Epithelial cell of esophagus (primary cell): ENCODE measurements around the gene ELF2.

Experiments used
- DNase-seq: peaks from one replicate; pipeline ENCODE4 v3.0.0; 2010; ENCODE audit warnings: low read depth
- H3K4me3 ChIP-seq: 2 replicates; pipeline ENCODE4 v1.5.1; 2011; ENCODE audit warnings: mild to moderate bottlenecking, low read length, control low read depth
- TF ChIP-seq, protein P1 (sequence below): IDR thresholded peaks from 2 replicates; pipeline ENCODE4 v1.5.1; 2011; ENCODE audit warnings: low read depth, mild to moderate bottlenecking, low read length, control low read depth, inconsistent platforms; ENCODE audit not compliant: insufficient read depth; ENCODE audit errors: missing control alignments

ELF2 gene

DNA sequence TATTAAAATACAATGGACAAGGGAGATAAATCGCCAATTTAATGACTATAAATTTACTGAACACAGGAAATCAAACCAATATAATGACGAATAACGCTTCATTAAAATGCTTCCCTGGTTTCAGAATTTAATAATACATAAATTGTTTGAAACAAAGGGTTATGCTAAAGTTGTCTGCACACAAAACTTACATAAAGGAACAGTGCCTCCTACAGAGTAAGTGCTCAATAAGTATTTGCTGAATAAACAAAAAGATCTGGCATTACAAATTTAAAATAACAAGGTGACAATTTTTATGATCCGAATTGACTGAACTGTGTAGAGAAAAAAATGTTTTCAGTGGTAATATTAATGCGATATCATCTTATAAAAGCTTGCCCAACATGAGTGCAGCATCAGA lies 91.9 kb downstream of the ELF2 start:
- H3K4me3 ChIP-seq = peak overlapping the region; percentile 87
- DNase-seq = peak; percentile 34
- TF ChIP-seq, protein P1, sequence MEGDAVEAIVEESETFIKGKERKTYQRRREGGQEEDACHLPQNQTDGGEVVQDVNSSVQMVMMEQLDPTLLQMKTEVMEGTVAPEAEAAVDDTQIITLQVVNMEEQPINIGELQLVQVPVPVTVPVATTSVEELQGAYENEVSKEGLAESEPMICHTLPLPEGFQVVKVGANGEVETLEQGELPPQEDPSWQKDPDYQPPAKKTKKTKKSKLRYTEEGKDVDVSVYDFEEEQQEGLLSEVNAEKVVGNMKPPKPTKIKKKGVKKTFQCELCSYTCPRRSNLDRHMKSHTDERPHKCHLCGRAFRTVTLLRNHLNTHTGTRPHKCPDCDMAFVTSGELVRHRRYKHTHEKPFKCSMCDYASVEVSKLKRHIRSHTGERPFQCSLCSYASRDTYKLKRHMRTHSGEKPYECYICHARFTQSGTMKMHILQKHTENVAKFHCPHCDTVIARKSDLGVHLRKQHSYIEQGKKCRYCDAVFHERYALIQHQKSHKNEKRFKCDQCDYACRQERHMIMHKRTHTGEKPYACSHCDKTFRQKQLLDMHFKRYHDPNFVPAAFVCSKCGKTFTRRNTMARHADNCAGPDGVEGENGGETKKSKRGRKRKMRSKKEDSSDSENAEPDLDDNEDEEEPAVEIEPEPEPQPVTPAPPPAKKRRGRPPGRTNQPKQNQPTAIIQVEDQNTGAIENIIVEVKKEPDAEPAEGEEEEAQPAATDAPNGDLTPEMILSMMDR = peak; percentile 18

DNA sequence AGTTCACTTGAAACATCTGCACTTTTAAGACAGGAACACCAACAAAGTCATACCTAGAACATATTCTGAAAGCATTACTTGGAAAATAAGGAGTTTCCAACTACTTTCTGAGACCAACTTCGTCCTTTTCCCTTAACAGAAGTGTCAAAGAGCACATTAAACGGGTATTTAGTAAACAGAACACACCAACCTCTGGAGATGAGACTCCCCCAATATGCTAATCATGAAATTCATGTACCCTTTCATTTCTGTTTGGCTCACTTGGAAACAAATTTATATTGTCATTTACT lies 92.3 kb downstream of the ELF2 start:
- H3K4me3 ChIP-seq = peak overlapping the region; percentile 87
- DNase-seq = no peak
- TF ChIP-seq, protein P1 = no peak

DNA sequence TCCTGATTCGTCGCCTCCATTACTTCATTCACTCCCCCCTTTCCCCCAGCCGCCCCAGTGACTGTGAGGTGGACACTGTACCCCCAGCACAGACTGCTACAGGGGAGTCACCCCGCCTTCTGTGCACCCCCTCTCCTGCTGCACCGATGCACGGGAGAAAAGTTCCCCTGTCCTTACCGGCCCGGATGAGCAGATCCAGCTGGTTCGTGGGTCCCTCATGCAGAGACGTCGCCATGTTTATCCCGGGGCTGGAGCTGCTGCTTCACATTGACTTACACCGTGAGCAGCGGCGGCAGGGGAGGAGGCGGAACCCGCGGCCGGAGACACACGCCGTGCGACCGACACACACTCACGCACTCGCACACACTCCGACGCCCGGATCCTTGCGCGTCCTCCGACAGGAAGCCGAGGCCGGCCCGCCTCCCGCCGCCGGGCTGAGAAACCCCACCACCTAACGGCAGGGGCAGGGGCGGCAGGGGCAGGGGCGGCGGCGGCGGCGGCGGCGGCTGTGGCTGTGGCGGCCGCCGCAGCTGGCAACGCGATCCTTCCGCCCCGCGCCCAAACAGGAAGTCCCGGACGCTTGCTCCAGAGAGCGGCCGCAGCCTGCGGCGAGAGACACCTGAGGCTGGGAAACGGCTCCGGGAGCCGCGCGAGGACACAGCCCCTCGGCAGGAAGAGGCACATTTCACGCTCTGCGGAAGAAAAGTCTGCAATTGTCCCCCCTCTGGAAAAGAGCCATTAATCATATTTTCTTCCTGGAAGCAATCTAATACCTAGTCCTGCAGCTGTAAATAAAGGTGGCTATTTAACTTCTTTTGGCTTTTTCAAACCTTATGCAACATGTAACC lies 92.8 kb downstream of the ELF2 start:
- peak overlapping the region; percentile 87 for H3K4me3 ChIP-seq
- TF ChIP-seq, protein P1 = no peak

DNA sequence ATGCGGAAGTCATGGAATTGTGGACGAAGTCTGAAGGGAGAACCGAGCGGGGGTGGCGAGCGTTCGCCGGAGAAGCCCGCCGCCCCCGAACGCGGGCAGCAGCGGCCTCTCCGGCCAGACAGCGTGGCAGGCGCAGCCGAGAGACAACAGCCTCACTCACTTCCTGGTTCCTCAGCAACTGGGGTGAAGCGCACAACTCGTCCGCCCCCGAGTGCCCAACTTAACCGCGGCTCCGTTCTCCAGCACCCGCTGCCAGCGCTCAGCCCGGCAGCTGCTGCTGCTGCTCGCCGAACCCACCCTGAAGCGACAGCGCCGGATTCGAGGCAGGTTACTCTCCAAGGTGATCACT lies 93.4 kb downstream of the ELF2 start:
- TF ChIP-seq, protein P1 = no peak
- H3K4me3 ChIP-seq = peak overlapping the region; percentile 87
- peak; percentile 62 for DNase-seq

More for the DNA sequence above, 92.8 kb downstream of the ELF2 start:
- DNase-seq = peak; percentile 91

DNA sequence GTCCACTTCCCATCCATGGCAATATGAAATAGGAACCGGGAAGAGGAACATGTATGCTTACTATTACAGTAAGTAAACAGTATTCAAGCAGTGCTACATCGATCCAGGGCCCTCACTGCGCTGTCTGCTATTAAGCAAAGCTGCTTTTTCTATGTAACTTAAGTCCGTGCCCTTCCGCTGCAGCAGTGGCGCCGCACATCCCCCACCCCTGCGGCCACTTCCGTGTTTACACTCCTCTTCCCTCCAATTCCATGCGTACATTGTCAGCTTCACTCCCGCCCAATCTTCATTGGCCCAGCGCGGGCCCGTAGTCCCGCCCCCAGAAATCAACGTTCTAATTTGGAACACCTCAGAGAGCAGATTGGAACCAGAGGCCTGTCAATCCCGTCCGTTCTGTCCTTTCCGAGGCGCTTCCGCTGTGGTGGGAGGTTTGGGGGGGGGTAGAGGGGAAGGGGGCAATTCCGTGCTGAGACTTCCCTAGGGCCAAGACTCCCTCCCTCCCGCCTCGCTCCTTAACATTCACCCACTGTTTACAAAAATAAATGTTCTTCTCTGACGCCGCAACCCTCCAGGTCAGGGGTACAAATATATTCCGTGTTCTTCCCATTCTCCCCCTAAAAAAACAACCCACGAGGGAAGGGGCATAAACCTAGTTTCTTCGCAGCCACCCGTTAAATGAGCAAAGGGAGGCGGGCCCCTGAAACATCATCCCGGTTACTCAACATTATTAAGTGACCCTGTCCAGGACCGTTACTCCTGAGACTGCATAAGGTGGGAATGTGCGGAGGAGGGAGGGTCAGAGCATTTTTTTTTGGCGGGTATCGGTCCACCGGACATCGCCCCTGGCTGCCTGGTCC lies 94.0 kb downstream of the ELF2 start:
- H3K4me3 ChIP-seq = peak overlapping the region; percentile 87
- peak; percentile 97 for DNase-seq
- TF ChIP-seq, protein P1 = no peak

DNA sequence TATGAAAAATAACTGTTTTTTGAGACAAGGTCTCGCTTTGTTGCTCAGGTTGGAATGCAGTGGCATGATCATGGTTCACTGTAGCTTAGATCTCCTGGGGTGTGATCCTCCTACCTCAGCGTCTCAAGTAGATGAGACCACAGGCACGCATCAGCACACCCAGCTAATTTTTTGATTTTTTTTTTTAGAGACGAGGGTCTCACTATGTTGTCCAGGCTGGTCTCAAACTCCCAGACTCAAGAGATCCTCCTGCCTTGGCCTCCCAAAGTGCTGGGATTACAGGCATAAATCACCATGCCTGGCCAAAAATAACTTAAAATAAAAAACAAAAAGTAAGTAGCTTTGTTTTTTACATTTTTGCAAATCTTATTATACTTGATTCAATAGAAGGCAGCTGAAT lies 98.1 kb downstream of the ELF2 start:
- H3K4me3 ChIP-seq = no peak overlapping the region
- TF ChIP-seq, protein P1 = no peak
- DNase-seq = no peak
